ENCODE results near the gene WAPL.

GRCh38 chr10:86411281-86411841 lies 110.2 kb downstream of the WAPL start:
- TF ChIP-seq SMC3 (IDR thresholded peaks at IDR 0.05) = no peak
- no peak for TF ChIP-seq RNF2 (IDR thresholded peaks at IDR 0.05; ENCODE audit: borderline replicate concordance, low read depth)
- no peak for TF ChIP-seq CTCF (IDR thresholded peaks at IDR 0.05)

Measured in A549 (cell line).